ENCODE data around the gene PIP4K2A.

GRCh38 chr10:22611425-22612115, 102.8 kb downstream of the PIP4K2A start:
- TF ChIP-seq CTCF (IDR thresholded peaks at IDR 0.05) (no peak), POLR2A (IDR thresholded peaks at IDR 0.05) (no peak)

Measured in body of pancreas (tissue), 4 donors.